HG03460 (cell line): ENCODE data around the gene TRIM26.
"Not testable (repeated sequence)": the region's sequence is repeated elsewhere in the genome, so short reads cannot be mapped to it uniquely, and the experiment has no call there.

Experiments
- ATAC-seq: cut with Tn5 transposase; IDR thresholded peaks from one replicate; pipeline ENCODE4 v1.9.1; 2021; ENCODE audit not compliant: unreplicated experiment

Gene TRIM26

DNA sequence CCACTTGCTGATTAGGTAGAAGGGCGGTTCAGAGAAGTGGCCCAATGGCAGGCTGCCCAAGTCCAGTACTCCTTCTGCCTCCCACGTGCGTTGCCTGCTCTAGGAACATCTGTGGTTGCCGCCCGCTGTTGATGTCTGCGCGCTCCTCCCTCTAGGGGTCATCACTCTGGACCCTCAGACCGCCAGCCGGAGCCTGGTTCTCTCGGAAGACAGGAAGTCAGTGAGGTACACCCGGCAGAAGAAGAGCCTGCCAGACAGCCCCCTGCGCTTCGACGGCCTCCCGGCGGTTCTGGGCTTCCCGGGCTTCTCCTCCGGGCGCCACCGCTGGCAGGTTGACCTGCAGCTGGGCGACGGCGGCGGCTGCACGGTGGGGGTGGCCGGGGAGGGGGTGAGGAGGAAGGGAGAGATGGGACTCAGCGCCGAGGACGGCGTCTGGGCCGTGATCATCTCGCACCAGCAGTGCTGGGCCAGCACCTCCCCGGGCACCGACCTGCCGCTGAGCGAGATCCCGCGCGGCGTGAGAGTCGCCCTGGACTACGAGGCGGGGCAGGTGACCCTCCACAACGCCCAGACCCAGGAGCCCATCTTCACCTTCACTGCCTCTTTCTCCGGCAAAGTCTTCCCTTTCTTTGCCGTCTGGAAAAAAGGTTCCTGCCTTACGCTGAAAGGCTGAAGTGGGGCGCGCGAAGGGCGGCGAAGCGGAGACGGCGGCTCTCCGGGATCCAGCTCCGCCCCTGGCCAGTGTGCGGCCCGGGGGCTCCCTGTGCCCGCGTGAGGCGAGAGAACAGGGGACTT, 41.3 kb downstream of the TRIM26 start:
- no peak for ATAC-seq

DNA sequence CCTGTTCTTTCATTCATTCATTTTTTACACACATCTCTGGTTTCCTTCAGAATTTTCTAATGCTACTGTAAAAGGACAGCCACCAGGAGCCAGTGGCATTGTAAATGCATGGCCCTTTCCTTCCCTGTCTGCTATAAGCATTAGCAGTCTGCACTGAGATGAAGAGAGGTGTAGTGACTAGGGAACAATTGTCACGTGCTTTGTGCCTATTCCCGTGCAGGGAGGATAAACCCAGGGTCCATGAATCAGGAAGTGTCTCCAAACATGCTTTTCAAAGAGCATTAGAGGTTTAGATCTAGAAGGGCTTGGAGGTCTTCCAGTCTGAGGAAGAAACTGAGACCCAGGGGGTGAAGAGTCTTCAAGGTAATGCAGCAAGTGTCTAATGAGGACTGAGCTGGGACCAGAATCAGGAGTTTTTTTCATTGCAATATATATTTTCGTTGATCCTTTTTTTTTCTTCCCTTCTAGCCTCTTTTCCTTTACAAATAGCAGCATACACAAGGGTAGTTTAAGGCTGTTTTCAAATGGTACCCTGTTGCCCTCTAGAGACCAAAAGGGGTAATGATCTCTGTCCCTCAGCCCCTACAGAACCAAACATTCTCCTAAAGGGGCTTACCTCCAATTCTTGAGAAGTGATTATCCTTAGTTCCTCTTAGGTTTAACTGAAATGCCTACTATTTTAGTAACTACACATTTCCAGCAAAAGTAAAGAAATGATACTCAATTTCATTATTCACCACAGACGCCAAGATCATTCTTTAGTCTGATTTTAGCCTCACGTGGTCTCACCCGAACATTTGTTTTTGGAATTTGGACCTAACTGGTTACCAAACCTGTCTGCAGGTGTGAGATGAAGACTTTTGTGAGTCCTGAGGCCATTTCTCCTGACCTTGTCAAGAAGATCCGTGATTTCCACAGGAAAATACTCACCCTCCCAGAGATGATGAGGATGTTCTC, 43.3 kb downstream of the TRIM26 start:
- ATAC-seq = no peak

DNA sequence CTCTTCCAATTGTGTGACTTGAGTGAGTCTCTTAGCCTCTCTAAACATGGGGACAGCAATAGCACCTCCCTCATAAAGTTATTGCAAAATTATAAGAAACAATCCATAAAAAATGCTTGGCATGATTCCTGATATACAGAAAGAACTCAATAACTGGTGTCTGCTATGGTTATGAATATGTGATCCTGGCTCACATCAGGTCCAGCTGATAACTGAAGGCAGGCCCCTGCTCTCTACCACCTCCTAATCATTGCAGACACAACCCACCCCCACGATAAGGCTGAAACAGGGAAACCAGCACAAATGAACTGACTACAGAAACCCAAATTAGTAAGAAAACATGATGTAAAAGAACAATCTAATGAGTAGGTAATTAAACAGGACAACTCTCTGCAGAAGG, 44.5 kb downstream of the TRIM26 start:
- no peak for ATAC-seq

DNA sequence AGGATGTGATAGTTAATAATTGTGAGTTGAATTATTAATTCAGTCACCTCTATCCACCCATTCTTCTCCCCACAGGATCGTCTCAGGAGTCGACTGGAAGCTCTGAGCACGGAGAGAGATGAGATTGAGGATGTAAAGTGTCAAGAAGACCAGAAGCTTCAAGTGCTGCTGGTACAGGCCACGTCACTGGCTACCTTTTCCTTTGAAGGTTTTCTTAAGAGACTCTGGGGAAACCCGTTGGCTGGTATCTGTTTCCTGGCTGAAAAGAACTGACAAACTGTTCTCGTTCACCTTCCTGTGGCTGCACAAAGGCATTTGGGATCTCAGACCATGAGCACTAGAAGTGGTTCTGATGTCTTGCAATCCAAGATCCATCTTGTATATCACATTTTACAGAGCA, 46.1 kb downstream of the TRIM26 start:
- ATAC-seq = no peak

DNA sequence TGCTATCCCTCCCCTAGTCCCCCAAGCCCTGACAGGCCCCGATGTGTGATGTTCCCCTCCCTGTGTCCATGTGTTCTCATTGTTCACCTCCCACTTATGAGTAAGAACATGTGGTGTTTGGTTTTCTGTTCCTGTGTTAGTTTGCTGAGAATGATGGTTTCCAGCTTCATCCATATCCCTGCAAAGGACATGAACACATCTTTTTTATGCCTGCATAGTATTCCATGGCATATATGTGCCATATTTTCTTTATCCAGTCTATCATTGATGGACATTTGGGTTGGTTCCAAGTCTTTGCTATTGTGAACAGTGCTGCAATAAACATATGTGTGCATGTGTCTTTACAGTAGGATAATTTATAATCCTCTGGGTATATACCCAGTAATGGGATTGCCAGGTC, 48.0 kb downstream of the TRIM26 start:
- not testable (repeated sequence) for ATAC-seq

DNA sequence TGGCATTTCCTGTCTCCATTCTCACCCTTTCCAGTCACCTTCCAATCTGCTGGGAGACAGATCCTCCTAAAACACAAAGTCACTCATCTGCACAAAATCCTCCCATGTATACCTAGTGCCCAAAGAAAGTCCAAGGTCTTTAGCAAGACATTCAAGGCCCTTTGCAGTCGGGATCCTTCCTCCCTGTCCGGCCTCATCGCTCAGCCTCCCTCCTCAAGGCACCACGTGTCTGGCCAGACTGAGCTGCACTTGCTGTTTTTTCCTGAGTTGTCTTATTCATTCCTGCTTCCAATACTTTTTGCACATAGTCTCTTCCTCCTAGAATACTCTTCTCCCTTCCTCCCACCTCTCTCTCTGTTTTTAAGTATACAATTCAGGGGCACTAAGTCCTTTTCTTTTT, 48.5 kb downstream of the TRIM26 start:
- ATAC-seq = no peak

DNA sequence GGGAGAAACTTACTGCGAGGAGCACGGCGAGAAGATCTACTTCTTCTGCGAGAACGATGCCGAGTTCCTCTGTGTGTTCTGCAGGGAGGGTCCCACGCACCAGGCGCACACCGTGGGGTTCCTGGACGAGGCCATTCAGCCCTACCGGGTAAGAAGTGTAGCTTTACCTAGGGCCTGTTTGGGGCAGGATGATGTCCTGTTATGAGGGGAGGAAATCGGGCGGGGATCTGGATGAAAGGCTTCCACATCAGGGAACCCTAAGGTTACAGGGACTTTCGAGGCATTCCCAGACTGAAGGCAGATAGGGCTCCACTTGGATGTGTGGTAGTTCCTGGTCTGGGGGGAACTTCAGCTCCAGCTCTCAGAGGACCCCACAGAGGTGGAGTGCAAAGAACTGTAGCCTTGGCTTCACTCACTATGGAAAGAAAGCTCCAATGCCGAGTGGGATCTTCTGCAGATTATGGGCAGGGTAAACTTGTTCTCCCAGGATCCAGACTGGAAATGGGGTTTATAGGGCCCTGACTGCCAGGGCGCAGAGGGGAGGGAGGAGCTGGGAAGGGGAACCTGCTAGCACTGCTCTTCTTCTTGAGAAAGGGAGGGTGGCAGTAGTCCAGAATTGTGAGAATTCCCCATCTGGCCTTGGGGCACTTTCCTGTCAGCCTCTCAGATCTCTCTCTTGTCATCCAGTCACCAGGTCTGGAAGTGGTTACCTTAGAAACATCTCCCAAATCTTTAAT, 49.1 kb downstream of the TRIM26 start:
- ATAC-seq = no peak

DNA sequence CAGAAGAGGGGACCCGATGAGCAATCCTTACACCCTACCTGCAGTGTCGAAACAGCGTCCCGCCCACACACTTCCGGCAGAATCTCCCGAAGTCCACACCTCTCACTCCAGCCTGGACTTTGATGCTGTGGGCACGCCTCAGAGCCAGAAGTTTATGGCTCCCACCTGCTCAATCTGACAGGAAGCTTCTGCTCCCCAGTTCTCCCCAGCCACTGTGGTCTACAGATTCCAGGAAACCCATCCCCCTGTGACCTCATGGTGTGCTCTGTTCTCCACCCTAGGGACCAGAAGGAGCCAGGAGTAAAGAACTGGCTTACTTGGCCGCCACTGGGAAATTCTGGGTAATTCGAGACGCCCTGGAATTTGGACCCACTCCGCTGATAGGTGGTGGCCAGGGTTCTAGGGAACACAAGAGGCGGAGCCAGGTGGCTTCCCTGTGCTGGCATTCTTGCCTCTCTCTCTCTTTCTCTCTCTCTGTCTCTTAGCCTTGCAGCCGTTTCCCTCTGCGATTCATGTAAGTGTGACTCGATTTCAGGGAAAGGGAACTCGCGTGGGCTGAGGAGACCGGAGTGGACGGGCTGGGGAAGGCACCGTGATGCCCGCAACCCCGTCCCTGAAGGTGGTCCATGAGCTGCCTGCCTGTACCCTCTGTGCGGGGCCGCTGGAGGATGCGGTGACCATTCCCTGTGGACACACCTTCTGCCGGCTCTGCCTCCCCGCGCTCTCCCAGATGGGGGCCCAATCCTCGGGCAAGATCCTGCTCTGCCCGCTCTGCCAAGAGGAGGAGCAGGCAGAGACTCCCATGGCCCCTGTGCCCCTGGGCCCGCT, 49.9 kb downstream of the TRIM26 start, which contains the start of gene TRIM15:
Gene TRIM15, plus strand, starts transcription at position 457 of the 828 bp plus-strand sequence. Its CDS starts 139 bp downstream, at position 596.
- ATAC-seq = no peak

DNA sequence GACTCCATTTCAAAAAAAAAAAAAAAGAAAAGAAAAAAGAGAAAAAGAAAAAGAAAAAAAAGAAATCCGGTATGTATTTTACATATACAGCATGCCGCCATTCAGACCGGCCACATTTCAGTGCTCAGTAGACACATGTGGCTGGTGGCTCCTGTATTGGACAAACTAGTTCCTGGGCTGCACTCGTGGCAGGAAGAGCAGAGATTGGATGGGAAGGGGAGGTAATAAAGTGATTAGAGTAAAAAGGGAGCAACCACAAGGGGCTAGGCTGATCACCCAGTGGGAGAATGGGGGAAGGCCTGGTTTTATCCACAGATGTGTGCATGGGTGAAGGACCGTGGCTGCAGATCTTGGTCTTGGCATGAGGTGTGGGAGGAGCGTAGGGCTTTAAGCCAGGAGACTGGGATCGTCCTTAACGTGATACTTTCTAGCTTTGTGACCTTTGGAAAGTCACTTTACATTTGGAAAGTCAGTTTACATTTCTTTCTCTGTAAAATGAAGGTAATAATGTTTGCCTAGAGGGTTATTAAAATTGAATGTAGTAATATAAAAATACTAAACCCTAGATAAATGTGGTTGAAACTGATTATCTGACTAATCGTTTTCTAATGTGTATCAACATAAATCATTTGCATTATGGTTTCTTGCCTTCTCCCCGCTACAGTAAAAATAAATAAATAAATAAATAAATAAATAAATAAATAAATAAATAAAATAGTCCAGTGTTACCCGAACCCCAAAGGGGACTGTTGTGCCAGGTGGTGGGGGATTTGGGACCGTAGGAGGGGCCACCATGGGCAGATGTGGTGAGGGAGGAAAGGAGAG, 50.7 kb downstream of the TRIM26 start:
- no peak for ATAC-seq

DNA sequence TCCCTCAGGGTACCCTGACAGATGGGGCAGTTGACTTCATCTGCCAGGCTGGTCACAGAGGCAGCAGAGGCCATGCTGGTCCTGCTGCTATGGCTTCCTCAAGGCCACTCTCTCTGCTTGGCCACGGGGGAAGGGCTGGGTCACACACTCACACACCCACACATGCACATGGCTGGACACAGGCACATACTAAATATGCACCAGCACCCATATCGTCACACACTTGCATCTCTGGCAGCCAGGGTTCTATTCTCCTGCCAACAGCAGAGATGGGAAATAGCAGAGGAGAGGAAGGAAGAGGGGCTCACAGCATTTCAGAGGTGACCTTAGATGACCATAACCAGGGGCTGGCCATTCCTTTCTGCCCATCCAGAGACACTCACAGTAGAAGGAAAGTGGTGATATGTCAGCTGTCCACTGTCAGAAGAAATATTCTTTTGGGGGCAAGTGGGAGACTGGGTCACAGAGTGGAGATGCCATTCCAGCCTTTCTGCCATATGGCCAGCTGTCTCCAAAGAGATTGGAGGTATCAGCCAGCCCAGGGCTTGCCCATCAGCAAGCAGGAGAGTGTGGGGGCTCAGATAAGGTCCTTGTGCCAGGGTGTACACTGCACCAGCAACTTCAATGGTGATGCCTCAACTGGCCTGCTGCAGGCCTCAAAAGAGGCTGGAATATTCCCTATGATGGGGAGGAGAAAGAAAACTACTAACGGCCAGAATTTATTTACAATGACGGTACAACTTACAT, 52.2 kb downstream of the TRIM26 start, which contains the start of gene TRIM10:
Gene TRIM10, minus strand, starts transcription at position 427 of the 747 bp plus-strand sequence. Its CDS starts 353 bp downstream, at position 74.
- ATAC-seq = no peak

DNA sequence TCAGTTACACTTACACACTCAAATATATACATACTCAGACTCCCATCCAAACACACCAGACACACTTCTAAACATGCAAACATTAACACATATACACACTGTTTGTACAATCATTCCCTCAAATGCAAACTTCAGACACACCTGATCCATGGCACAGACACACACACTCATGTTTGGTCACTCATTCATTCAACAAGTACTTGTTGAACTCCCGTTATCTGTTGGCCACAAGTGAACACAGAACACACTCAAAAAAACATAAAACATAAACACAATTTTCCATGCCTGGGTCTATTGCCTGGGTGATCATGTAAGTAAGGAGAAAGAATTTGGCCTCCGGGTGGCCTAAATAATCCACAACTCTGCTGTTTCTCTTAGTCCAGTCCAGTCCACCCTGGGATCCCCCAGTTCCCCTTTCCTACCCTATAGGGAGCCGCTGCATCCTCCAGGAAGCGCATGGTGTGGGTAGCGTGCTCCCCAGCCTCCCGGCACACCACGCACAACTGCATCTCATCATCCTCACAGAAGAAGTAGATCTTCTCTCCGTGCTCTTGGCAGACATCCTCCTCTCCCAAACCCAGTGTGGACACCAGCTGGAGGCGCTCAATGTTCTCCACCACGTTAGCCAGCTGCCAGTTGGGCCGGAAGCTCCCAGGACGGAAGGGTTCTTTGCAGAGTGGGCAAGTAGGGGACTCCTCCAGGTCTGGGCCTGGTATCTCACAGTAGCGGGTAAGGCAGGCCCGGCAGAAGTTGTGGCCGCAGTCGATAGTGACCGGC, 53.0 kb downstream of the TRIM26 start:
- no peak for ATAC-seq

DNA sequence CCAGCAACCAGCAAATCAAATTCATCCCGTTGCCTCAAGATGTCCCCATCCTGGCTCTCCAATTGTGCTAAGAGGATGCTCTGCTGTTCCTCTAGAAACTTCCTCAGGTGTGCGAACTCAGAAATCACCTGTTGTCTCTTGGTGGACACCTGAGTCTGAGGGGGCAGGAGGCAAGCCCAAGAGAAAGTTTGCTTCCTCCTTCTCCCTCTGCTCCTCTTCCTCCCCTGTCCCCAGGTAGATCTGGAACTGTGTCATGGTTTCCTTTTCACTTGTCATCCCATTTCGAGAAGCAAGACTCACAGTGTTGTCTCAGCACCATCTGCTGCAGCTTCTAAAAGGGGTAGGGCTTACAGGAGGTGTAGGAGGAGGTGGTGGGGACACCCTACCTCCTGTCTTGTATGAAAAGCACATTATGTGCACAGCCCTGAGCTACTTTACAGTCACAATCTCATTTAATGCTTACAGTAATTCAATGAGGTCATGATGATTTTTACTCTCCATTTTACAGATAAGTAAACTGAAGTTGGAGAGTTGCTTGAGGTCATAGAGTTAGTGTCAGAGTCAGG, 54.6 kb downstream of the TRIM26 start:
- no peak for ATAC-seq

DNA sequence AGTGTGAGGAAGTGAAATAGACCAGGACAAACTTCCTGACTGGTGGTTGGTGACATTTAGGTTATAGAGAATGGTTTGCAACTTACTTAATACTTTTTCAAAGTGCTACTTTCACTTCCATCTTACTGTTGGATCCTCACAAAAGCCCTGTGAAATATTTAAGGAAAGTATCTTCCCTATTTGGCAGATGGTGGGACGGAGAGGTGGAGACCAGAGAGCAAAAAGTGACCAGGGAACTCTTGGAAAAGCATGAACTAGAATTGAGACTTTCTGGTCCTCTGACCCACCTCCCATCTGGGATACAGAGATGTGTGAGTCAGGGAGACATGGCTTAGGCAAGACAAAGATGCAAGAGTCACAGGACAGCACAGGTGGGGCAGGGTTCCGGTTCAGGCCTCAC, 55.2 kb downstream of the TRIM26 start:
- no peak for ATAC-seq

DNA sequence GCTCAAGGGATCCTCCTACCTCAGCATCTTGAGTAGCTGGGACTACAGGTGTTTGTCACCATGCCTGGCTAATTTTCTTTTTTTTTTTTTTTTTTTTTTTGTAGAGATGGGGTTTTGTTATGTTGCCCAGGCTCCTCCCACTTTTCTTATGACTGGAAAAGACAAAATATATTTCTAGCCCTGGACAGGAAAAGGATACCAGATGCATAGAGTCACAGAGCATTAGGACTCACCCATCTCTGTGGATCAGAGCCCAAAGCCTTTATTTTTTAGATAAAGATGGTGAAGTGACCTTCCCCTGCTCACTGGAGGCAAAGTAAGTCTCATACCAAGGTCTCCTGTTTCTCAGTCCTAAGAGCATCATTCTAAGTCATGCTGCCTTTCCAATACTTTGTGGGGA, 55.6 kb downstream of the TRIM26 start:
- no peak for ATAC-seq

DNA sequence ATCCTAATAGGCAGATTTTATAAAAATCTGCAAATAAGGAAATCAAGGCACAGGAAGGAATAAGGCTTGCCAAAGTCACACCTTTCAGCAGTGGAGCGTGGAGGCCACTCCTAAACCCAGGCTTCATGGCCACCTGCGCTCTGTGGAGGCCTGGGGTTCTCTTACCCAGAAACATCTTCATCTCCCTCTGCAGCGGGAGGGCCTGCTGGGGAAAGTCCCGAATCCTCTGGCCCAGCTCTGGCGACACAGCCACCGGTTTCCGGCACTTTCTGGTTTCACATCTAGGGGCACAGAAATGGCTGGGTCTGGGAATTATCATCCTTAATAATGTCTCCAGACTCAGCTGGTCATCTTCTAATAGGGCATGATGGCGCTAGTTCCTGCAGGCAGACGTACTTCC, 56.4 kb downstream of the TRIM26 start:
- ATAC-seq = no peak

DNA sequence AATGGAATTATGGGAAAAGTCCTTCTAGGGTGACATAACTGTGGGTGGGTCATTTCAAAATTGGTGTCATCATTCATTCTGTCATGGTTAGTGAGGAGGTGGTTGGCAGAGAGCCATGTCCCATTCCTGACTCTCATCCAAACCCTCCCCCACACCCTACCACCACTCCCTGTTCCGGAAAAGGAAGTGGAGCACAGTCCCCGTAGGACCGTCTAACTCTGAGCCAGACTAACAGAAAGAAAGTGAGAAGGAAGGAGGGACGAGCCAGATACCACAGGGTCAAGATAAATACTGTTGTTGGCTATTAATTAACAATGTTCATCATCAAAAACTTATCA, 57.0 kb downstream of the TRIM26 start:
- no peak for ATAC-seq

DNA sequence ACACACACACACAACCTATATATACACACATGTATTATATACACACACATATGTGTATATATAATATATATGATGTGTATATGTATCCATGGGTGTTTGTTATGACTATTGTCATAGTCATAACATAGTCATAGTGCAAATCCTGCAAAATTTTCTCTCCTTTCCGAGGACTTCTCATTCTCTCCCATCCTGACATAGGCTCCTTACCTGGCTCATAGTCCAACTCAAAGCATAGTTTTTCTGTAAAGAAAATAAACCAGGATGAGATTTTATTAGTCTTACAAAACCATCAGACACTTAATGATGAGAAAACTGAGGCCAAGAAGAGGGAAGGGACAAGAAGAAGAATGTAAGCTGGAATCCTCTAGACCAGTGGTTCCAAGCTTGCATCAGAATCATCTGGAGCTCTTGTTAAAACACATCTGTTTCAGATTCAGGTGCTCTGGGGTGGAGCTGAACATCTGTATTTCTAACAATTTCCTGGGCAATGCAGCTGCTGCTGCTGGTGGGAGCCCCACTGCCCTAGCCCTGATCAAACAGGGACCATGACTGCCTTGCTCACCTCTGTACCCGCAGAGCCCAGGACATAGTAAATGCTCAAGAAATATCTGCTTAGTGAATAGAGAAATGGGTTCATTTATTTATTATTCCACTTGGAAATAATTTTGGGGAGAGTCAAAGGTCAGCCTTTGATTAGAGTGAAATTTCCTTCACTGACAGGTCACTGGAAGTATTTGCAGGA, 57.5 kb downstream of the TRIM26 start:
- no peak for ATAC-seq
